Large intestine (tissue), 3 donors: ENCODE measurements around the gene UTP25. TPM values are rescaled to one million over a fixed set of nuclear protein-coding genes. Genes with fewer than 3 reads are reported as not detected.
"Not testable (repeated sequence)": the region's sequence is repeated elsewhere in the genome, so short reads cannot be mapped to it uniquely, and the experiment has no call there.

Experiments
- DNase-seq, 2 donors: peaks; one replicate each; pipeline versions ENCODE4 v3.0.0 to v3.0.0-alpha.2; 2013
- H3K27ac ChIP-seq: one replicate; pipeline ENCODE4 v1.5.1; 2013; ENCODE audit warnings: low read length
- H3K27me3 ChIP-seq: 2 replicates; pipeline ENCODE4 v1.6.1; 2013; ENCODE audit warnings: low read length; ENCODE audit not compliant: control insufficient read depth, insufficient read depth
- H3K36me3 ChIP-seq: 2 replicates; pipeline ENCODE4 v1.6.1; 2013; ENCODE audit warnings: low read length; ENCODE audit not compliant: control insufficient read depth, insufficient read depth
- H3K4me1 ChIP-seq: one replicate; pipeline ENCODE4 v1.6.1; 2013; ENCODE audit warnings: low read length; ENCODE audit not compliant: control insufficient read depth, insufficient read depth
- H3K4me3 ChIP-seq: one replicate; pipeline ENCODE4 v1.5.1; 2013; ENCODE audit warnings: low read length
- H3K9me3 ChIP-seq: one replicate; pipeline ENCODE4 v1.6.1; 2013; ENCODE audit warnings: mild to moderate bottlenecking, low read depth, low read length, moderate library complexity; ENCODE audit not compliant: control insufficient read depth
- WGBS: methylation state at CpG from one replicate; pipeline ENCODE4 v1.1.5; 2013; ENCODE audit warnings: low lambda C conversion rate; ENCODE audit not compliant: insufficient coverage; 5-methylcytosine and 5-hydroxymethylcytosine counted together
- polyA plus RNA-seq: library from polyadenylated mRNA; unstranded; fragments of 120-200 nt; gene quantifications from one replicate; pipeline ENCODE4 v1.2.1, GENCODE V29; 2013

Gene UTP25
- polyA plus RNA-seq, 1 donor: 8.4 TPM

GRCh38 chr1:209890641-209891330 lies 63.0 kb downstream of the UTP25 start:
- no peak for DNase-seq
- 65% methylated on average over 2 of the region's 3 CpGs for WGBS
- Histone ChIP-seq H3K4me1 (no peaks in the 10 kb centered on the region), H3K36me3 (no peaks in the 10 kb centered on the region), H3K4me3 (no peak overlapping the region), H3K27me3 (peaks cover 4% of the 10 kb centered on the region), H3K9me3 (no peaks in the 10 kb centered on the region), H3K27ac (no peak overlapping the region)

- Histone ChIP-seq H3K27me3 (no peaks in the 10 kb centered on the region), H3K36me3 (no peaks in the 10 kb centered on the region), H3K4me1 (no peaks in the 10 kb centered on the region), H3K27ac (no peak overlapping the region), H3K4me3 (no peak overlapping the region), H3K9me3 (no peaks in the 10 kb centered on the region)
- WGBS: 100% methylated on average over 3 of the region's 6 CpGs
- no peak for DNase-seq
Observed at GRCh38 chr1:209893751-209894150, 66.0 kb downstream of the UTP25 start.

- Histone ChIP-seq H3K9me3 (no peaks in the 10 kb centered on the region), H3K27me3 (no peaks in the 10 kb centered on the region), H3K4me1 (no peaks in the 10 kb centered on the region), H3K4me3 (no peak overlapping the region), H3K36me3 (no peaks in the 10 kb centered on the region), H3K27ac (no peak overlapping the region)
- WGBS: no CpG with 5 or more reads among the region's 4 CpGs
- DNase-seq: no peak
Observed at GRCh38 chr1:209895709-209896108, 67.9 kb downstream of the UTP25 start.

GRCh38 chr1:209896346-209896745 lies 68.6 kb downstream of the UTP25 start:
- Histone ChIP-seq H3K4me1 (no peaks in the 10 kb centered on the region), H3K36me3 (no peaks in the 10 kb centered on the region), H3K27ac (no peak overlapping the region), H3K27me3 (no peaks in the 10 kb centered on the region), H3K4me3 (no peak overlapping the region), H3K9me3 (no peaks in the 10 kb centered on the region)
- DNase-seq: no peak
- 100% methylated on average over 1 of the region's 4 CpGs for WGBS

- not testable (repeated sequence) for H3K4me1 ChIP-seq, H3K27ac ChIP-seq, H3K27me3 ChIP-seq, H3K4me3 ChIP-seq, H3K36me3 ChIP-seq, H3K9me3 ChIP-seq, DNase-seq
- 80% methylated on average over 1 of the region's 6 CpGs for WGBS
Observed at GRCh38 chr1:209898271-209898670, 70.5 kb downstream of the UTP25 start.

- not testable (repeated sequence) for H3K4me3 ChIP-seq, DNase-seq, H3K27ac ChIP-seq, H3K4me1 ChIP-seq, H3K27me3 ChIP-seq, H3K36me3 ChIP-seq, H3K9me3 ChIP-seq
- no CpG with 5 or more reads among the region's 21 CpGs for WGBS
Observed at GRCh38 chr1:209898851-209899250, 71.1 kb downstream of the UTP25 start.

GRCh38 chr1:209899948-209900347 lies 72.2 kb downstream of the UTP25 start:
- H3K4me1 ChIP-seq: no peaks in the 10 kb centered on the region
- no peaks in the 10 kb centered on the region for H3K9me3 ChIP-seq
- DNase-seq: no peak
- WGBS: no CpG with 5 or more reads among the region's 3 CpGs
- H3K4me3 ChIP-seq: no peak overlapping the region
- no peak overlapping the region for H3K27ac ChIP-seq
- no peaks in the 10 kb centered on the region for H3K36me3 ChIP-seq
- H3K27me3 ChIP-seq: no peaks in the 10 kb centered on the region

- no CpG with 5 or more reads among the region's 1 CpG for WGBS
- no peak overlapping the region for H3K4me3 ChIP-seq
- no peak overlapping the region for H3K27ac ChIP-seq
- H3K27me3 ChIP-seq: no peaks in the 10 kb centered on the region
- H3K36me3 ChIP-seq: no peaks in the 10 kb centered on the region
- H3K4me1 ChIP-seq: no peaks in the 10 kb centered on the region
- DNase-seq: no peak
- no peaks in the 10 kb centered on the region for H3K9me3 ChIP-seq
Observed at GRCh38 chr1:209900734-209901133, 73.0 kb downstream of the UTP25 start.

GRCh38 chr1:209901211-209901610 lies 73.4 kb downstream of the UTP25 start:
- H3K36me3 ChIP-seq: no peaks in the 10 kb centered on the region
- H3K9me3 ChIP-seq: no peaks in the 10 kb centered on the region
- WGBS: no CpG with 5 or more reads among the region's 2 CpGs
- no peak for DNase-seq
- H3K4me1 ChIP-seq: no peaks in the 10 kb centered on the region
- no peaks in the 10 kb centered on the region for H3K27me3 ChIP-seq
- H3K4me3 ChIP-seq: no peak overlapping the region
- H3K27ac ChIP-seq: no peak overlapping the region

GRCh38 chr1:209904774-209905173 lies 77.0 kb downstream of the UTP25 start:
- not testable (repeated sequence) for H3K27me3 ChIP-seq, H3K36me3 ChIP-seq, H3K4me3 ChIP-seq, H3K9me3 ChIP-seq, DNase-seq, H3K27ac ChIP-seq, H3K4me1 ChIP-seq
- no CpG with 5 or more reads among the region's 1 CpG for WGBS
